Fibroblast of gingiva (primary cell): ENCODE data around the gene HOXB13.

ENCODE experiments used
- DNase-seq: peaks from one replicate; pipeline ENCODE4 v3.0.0-alpha.2; 2011; ENCODE audit warnings: low read depth

The HOXB13 gene

DNA sequence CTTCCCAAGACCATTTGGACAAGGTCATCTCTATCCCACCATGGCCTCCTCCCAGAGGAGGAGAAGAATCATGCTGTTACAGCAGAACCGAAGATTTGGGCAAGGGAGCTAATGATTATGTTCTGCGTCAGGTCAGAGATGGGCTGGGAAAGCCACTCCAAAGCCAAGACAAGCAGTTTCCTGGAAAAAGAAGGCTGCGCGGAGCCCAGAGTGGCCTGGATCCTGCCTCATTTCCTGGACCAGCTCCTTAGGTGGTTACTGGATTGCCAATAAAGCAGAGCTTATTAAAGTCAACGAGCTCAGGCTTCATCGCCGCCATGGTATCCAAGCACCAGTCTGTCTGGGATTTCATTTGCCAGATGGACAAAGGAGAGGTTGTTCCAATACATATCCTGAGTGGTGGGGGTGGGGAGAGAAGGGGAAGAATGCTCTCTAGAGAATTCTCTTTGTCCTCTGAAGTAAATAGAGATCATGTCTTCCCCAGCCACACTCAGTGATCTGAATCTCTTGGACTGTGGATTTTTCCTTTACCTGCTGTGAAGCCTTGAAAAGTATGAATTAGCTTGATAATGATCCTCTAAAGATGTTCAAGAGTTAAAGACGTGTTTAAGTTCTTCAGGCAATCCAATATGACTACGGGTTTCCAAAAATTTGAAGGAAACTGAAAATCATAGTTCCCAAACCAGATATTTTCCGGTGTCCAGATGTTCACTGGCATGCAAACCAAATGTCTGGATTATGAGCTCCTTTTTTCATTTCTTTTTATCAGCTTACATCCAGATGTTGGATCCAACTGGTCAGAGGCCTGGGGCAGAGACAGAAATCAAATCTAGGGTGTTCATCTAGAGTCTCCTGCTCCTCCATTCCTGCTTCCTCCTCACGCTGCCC, 23.9 kb downstream of the HOXB13 start:
- no peak for DNase-seq

DNA sequence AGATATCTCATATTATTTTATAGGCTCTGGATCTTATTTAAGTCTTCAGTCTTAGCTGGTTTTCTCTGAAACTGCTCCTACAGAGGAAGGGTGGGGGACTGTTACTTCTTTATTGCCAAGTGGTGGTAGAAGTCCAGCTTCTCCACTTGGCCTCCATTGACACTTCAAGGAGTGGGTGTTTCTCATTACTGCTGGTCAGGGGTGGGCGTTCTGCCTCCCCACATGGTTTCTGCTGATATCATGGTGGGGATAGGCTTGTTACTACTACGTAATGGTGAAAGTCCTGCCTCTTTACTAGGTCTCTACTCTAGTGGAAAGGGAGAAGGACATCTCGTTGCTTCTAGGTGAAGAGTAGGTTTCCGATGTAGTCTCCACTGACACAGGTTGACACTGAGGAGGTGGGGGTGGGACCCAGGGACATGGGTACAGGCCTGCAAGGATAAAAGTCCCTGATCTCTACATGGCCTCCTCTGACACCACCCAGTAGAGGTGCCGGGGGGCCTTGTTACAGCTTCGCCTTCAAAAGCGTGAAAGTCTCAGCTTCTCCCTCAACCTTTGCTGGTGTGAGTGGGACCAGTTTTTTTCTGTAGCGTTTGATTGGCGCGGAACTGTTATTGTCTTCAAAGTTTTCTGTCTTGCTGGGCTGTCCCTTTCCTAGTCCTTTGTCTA, 26.6 kb downstream of the HOXB13 start:
- DNase-seq = no peak

DNA sequence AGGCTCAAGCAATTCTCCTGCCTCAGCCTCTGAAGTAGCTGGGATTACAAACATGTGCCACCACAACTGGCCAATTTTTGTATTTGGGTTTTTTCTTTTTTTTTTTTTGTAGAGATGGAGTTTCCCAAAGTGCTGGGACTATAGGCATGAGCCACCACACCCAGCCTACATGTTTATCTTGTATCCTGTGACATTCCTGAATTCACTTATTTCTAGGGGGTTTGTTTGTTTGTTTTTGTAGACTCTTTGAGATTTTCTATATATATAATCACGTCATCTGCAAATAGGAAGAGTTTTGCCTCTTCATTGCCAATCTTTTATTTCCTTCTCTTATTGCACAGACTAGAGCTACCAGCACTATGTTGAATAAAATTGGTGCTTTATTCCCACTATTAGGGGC, 35.4 kb downstream of the HOXB13 start:
- no peak for DNase-seq

DNA sequence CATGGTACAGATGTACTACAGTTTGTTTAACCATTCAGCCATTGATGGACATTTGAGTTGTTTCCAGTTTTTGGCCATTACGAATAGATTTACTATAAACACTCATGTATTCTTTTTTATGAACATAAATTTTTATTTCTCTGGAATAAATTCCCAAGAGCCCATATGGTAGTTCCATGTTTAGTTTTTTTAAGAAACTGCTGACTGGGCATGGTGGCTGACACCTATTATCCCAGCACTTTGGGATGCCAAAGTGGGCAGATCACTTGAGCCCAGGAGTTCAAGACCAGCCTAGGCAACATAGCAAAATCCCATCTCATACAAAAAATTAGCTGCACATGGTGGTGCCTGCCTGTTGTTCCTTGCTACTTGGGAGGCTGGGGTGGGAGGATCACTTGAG, 36.5 kb downstream of the HOXB13 start:
- no peak for DNase-seq

DNA sequence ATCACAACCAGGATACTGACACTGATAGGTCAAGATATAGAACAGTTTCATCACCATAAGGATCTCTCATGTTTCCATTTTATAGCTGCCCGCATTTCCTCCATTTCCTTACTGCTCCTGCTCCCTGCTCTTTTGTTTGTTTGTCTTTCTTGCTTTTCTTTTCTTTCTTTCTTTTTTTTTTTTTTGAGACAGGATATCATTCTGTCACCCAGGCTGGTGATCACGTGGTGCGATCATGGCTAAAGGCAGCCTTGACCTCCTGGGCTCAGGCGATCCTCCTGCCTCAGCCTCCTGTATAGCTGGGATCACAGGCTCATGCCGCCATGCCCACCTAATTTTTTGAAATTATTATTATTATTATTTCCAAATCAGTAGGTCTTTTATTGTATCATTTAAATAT, 37.9 kb downstream of the HOXB13 start:
- no peak for DNase-seq

DNA sequence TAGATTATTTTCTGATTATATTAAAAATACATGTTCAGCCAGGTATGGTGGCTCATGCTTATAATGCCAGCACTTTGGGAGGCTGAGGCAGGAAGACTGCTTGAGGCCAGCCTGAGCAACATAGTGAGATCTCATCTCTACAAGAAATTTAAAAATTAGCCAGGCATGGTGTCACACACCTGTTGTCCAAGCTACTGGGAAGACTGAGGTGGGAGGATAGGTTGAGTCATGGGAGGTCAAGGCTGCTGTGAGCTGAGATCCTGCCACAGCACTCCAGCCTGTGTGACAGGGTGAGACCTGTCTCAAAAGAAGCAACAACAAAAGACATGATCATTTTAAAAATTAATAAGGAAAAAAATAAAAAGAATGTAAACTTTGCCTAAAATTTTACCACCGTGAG, 46.9 kb downstream of the HOXB13 start:
- no peak for DNase-seq

DNA sequence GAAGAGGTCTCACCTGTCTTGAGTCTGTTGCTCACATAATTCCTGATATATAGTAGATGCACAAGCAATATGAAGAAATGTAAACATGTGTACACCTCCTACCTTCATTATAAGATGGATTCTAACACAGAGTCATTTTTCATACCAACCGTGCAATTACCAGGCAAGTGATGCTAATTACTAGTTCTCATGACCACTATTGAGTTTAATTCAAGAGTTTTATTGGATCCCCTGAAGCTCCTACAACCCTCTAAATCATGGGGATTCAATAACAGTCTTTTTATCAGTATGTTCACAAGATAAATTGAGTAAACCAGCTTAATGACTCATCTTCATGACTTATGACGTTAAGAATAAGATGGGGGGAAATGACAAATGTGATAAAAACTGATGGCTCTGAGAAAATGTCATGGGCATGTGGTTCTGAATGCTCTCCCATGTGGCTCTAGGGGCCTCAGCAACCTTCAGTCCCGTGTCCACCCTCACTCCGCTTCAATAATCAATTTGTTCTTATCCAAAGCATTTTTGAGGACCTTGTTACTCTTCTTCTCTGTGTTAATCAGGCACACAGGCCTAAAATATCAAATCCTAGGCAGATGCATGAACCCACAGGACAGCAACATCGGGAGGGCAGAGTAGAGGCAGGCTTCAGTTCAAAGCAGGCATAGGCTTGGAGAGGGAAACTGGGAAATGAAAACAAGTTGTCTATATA, 49.0 kb downstream of the HOXB13 start:
- DNase-seq = no peak

DNA sequence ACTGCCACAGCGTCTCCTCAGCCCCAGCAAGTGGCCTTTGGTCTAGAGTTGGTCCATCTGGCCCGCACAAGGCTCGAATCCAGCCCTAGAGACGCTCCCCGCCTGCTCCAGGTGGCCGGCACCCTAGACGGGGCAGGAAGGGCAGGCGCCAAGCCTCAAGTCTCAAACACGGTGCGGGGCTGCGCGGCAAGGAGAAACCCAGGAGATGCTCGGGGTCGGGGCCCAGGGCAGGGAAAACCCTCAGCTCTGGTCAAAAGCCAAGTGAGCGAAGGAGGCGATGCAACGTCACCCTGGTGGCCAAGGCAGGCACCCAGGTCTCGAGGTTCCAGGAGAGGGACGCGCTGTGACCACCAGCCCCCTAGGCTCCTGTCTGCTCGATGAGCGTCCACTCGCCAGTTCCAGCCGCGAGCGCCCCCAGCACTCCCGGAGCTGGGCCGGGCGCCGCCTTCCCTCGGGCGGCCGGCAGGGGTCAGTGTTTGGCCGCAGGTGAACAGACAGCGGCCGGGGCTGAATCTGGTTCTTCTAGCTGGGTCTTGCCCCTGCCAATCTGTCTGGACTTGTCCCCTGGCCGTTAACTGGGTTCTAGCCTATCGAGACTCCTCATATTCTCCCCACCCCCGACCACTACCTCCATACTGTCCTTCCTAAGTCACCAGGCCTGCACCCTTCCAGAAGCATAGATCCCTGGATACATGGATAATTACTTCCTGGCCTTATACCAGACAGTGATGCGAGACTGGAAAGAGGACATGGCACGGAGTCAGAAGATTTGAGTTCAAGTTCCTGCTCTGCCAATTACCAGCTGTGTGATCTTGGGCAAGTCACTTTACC, 50.2 kb downstream of the HOXB13 start:
- DNase-seq = peak; percentile 9

DNA sequence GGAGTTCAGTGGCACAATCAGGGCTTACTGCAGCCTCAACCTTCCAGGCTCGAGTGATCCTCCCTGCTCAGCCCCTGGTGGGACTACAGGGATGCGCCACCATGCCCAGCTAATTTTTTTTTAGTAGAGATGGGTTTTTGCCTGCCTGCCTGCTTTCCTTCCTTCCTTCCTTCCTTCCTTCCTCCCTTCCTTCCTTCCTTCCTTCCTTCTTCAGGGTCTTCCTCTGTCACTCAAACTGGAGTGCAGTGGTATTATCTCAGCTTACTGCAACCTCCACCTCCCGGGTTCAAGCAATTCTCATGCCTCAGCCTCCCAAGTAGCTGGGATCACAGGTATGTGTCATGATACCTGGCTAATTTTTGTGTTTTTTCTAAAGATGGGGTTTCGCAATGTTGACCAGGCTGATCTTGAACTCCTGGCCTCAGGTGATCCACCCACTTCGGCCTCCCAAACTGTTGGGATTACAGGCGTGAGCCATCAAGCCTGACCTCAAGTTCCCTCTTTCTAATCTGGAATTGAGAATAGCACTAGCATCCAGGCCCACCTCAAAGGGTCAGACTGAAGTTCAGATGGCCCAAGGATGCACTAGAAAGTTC, 51.5 kb downstream of the HOXB13 start:
- DNase-seq = no peak
